ENCODE measurements around the gene VAMP8. TPM values are rescaled to one million over a fixed set of nuclear protein-coding genes. Genes with fewer than 3 reads are reported as not detected.

Gene VAMP8
- total RNA-seq, 1 donor from 2014 or later = 51.0 TPM

DNA sequence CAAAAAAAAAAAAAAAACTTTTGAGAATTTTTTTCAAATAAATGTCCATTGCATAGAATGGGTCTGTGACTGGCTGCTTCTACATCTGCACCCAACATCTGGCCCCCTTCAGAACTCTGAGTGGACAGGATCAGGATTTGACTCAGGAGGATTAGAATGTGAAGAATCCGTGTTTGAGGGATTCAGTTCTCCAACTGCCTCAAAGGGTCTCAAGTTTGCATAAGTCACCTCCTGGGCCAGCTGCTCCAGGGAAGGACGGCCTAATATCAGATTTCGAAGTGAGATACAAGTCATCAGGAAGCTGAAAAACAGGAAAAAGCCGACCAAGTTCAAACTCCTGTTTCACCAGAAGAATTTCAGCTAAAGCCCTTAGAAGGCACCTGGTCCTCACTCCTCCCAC, 27.6 kb upstream of the VAMP8 start:
- peaks cover 13% of the 10 kb centered on the region for H3K36me3 Mint-ChIP-seq
- H3K27ac Mint-ChIP-seq = no peak overlapping the region
- TF ChIP-seq, protein P1, sequence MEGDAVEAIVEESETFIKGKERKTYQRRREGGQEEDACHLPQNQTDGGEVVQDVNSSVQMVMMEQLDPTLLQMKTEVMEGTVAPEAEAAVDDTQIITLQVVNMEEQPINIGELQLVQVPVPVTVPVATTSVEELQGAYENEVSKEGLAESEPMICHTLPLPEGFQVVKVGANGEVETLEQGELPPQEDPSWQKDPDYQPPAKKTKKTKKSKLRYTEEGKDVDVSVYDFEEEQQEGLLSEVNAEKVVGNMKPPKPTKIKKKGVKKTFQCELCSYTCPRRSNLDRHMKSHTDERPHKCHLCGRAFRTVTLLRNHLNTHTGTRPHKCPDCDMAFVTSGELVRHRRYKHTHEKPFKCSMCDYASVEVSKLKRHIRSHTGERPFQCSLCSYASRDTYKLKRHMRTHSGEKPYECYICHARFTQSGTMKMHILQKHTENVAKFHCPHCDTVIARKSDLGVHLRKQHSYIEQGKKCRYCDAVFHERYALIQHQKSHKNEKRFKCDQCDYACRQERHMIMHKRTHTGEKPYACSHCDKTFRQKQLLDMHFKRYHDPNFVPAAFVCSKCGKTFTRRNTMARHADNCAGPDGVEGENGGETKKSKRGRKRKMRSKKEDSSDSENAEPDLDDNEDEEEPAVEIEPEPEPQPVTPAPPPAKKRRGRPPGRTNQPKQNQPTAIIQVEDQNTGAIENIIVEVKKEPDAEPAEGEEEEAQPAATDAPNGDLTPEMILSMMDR (IDR thresholded peaks at IDR 0.05; ENCODE audit: unreplicated experiment) = no peak
- H3K27me3 Mint-ChIP-seq (ENCODE audit: low read depth) = no peaks in the 10 kb centered on the region
- H3K9me3 Mint-ChIP-seq = no peaks in the 10 kb centered on the region
- DNase-seq (ENCODE audit: low spot score in 2 of 2, unreplicated experiment in 2 of 2) = no peak
- H3K4me1 Mint-ChIP-seq = no peaks in the 10 kb centered on the region
- no peak overlapping the region for H3K4me3 Mint-ChIP-seq

DNA sequence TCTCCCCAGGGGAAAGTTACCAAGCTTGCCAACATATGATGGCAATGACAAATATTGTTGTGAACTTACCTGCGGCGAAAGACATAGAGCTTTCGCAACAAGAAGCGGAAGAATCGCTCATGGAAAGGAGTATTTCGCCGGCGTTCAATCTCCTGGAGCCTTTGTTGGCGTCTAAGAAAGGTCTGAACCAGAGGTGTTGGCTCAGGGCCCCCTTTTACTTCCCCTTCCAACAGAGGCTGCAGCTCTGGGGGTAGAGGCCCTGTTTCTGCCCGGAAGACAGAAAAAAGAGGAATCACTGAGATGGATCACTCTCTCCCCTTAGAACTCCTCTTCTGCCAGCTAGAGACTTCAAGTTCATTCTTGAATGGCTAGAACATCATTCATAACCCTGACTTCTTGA, 26.9 kb upstream of the VAMP8 start:
- TF ChIP-seq, protein P1 (IDR thresholded peaks at IDR 0.05; ENCODE audit: unreplicated experiment) = no peak
- H3K27ac Mint-ChIP-seq = no peak overlapping the region
- H3K4me3 Mint-ChIP-seq = no peak overlapping the region
- H3K9me3 Mint-ChIP-seq = no peaks in the 10 kb centered on the region
- no peaks in the 10 kb centered on the region for H3K27me3 Mint-ChIP-seq (ENCODE audit: low read depth)
- H3K36me3 Mint-ChIP-seq = peaks cover 14% of the 10 kb centered on the region
- H3K4me1 Mint-ChIP-seq = no peaks in the 10 kb centered on the region
- no peak for DNase-seq (ENCODE audit: low spot score in 2 of 2, unreplicated experiment in 2 of 2)

DNA sequence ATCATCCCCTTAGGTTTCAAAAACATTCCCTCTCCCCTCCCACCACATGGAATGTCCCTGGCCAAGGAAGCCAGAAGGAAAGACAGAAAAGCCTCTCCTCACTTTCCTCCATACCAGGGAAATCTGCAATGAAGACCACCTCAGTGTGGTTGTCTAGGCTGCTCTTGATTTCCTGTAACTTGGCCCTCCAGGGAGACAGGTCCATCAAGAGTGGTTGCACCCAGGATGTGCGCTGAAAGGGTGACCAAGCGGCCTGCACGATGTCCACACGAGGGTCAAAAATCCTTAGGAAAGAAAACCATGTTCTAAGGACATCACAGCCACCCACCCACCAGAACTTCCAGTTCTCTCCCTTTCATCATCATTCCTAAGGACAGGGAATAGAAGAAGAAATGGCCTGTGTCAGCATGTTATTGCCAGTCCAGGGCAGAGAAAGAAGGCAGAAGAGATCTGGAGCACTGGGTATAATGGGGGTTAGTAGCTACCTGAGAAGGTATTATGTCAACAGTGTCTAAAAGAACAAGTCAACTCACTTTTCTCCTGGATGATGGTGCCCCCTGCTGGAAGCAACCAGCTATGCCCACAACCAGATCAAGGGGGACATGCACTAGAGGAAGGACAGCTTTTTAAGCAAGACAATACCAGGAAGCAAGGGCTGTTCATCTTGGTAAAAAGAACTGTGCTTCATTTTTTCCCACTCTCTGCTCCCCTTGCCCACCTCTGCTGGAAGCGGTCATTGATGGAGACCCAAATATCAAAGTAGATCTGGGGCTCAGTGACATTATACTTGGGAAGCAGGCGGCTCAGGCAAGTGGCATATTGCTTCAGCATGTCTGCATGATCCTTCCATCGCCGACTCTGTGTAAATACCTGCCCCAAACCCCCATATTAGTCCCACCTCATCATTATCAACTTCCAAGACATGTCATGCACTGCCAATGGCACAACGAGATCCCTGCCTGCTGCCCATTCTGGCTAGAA, 25.4 kb upstream of the VAMP8 start:
- Mint-ChIP-seq H3K27ac (no peak overlapping the region), H3K36me3 (peaks cover 14% of the 10 kb centered on the region), H3K9me3 (no peaks in the 10 kb centered on the region), H3K27me3 (ENCODE audit: low read depth) (no peaks in the 10 kb centered on the region), H3K4me3 (no peak overlapping the region), H3K4me1 (no peaks in the 10 kb centered on the region)
- peak; percentile 63 to 91 for DNase-seq (ENCODE audit: low spot score in 2 of 2, unreplicated experiment in 2 of 2)
- TF ChIP-seq, protein P1 (IDR thresholded peaks at IDR 0.05; ENCODE audit: unreplicated experiment) = peak; percentile 85

DNA sequence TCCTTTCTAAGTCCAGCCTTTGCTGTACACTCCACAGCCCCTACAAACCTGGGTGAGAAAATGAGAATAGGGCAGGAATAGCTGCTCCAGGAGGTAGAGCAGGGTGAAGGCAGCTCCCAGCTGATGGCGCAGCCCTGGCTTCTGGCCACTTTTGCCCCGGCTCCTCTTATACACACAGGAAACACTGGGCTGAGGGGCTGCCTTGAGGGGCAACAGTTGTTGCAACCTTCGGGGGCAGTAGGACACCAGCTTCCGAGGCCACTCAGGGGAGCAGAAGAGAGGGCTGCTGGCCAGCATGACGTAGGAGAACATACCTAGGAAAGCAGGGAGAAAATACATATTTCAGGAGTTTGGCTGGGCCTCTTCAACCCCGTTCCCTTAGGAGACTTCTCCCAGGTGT, 24.2 kb upstream of the VAMP8 start:
- Mint-ChIP-seq H3K36me3 (peaks cover 18% of the 10 kb centered on the region), H3K27me3 (ENCODE audit: low read depth) (no peaks in the 10 kb centered on the region), H3K4me1 (no peaks in the 10 kb centered on the region), H3K27ac (no peak overlapping the region), H3K9me3 (no peaks in the 10 kb centered on the region), H3K4me3 (no peak overlapping the region)
- DNase-seq (ENCODE audit: low spot score in 2 of 2, unreplicated experiment in 2 of 2) = no peak
- TF ChIP-seq, protein P1 (IDR thresholded peaks at IDR 0.05; ENCODE audit: unreplicated experiment) = no peak

DNA sequence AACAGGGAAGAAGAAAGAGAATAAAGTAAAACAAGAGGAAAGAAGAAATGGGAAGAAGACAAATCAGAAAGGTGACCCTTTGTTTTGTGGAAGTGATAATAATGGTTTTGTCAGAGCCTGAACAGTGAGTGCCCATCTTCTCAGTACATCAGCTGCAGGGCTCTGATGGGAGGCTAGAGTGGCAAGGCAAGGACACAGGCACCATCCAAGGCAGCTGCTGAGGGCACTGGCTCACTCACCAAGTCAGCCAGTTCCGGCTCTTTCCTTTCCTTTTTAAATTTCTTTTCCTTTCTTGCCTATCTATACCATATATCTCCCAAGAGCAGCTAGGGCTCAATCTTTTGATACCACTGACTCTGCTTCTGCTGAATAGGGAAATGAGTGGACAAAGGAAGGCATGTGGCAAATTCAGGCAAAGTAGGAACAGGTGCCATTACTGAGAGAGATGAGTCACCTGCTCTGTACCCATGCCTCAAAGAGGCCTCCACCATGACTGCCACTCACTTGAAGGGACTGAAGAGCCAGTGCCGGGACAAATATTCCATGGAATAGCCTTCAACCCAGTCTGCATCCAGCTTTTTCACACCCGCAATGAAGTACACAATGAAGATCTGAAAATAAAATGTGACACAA, 22.3 kb upstream of the VAMP8 start:
- Mint-ChIP-seq H3K36me3 (peaks cover 15% of the 10 kb centered on the region), H3K9me3 (no peaks in the 10 kb centered on the region), H3K4me3 (no peak overlapping the region), H3K27me3 (ENCODE audit: low read depth) (no peaks in the 10 kb centered on the region), H3K27ac (no peak overlapping the region), H3K4me1 (peaks cover 6% of the 10 kb centered on the region)
- TF ChIP-seq, protein P1 (IDR thresholded peaks at IDR 0.05; ENCODE audit: unreplicated experiment) = no peak
- DNase-seq (ENCODE audit: low spot score in 2 of 2, unreplicated experiment in 2 of 2) = no peak

Measured in mesothelial cell of epicardium (in vitro differentiated cells).